NOMO-1 (cell line): Measurements from ENCODE around the gene THRA.

Experiments used
- DNase-seq, 2 experiments: peaks; one replicate each; lab custom pipeline; 2025; ENCODE audit not compliant: unreplicated experiment in 2 of 2; lab: John Stamatoyannopoulos, UW

THRA gene

GRCh38 chr17:40110026-40110845, 47.5 kb downstream of the THRA start:
- DNase-seq = no peak

- peak; percentile 58 to 76 for DNase-seq
Measured at GRCh38 chr17:40111221-40112128, 48.7 kb downstream of the THRA start.

- DNase-seq = no peak
Measured at GRCh38 chr17:40112191-40112711, 49.5 kb downstream of the THRA start.

- no peak for DNase-seq
Measured at GRCh38 chr17:40112718-40113109, 49.9 kb downstream of the THRA start.

- DNase-seq = peak; percentile 96 to 98
Measured at GRCh38 chr17:40113110-40113906, 50.5 kb downstream of the THRA start.

- DNase-seq = no peak
Measured at GRCh38 chr17:40113907-40114245, 51.1 kb downstream of the THRA start.

- DNase-seq = no peak
Measured at GRCh38 chr17:40115101-40115436, 52.3 kb downstream of the THRA start.

GRCh38 chr17:40121181-40122135, 58.7 kb downstream of the THRA start, which contains the start of gene MSL1:
Gene MSL1, plus strand, starts transcription at chr17:40121971. Its CDS starts 642 bp downstream, at chr17:40122613.
- DNase-seq = peak; percentile 59 to 75

- peak in 1 of 2 experiments; percentile 15 for DNase-seq
Measured at GRCh38 chr17:40122136-40122998, 59.6 kb downstream of the THRA start.

GRCh38 chr17:40122999-40123810, 60.4 kb downstream of the THRA start:
- DNase-seq = peak; percentile 50 to 63

GRCh38 chr17:40123811-40124114, 61.0 kb downstream of the THRA start:
- DNase-seq = no peak

GRCh38 chr17:40124279-40125141, 61.7 kb downstream of the THRA start:
- DNase-seq = peak; percentile 10 to 32

GRCh38 chr17:40129498-40129897, 66.7 kb downstream of the THRA start:
- DNase-seq = no peak

GRCh38 chr17:40130352-40131042, 67.7 kb downstream of the THRA start:
- peak; percentile 86 to 95 for DNase-seq

- no peak for DNase-seq
Measured at GRCh38 chr17:40134184-40134583, 71.4 kb downstream of the THRA start.

- DNase-seq = no peak
Measured at GRCh38 chr17:40135817-40136216, 73.1 kb downstream of the THRA start.
